HepG2 (cell line): Measurements from ENCODE around the gene PRRT2. TPM values are rescaled to one million over a fixed set of nuclear protein-coding genes. Genes with fewer than 3 reads are reported as not detected.

Source experiments
- E2F2 ChIP-seq: sonication (generic); formaldehyde crosslinking; IDR thresholded peaks from 2 replicates; pipeline ENCODE4 v1.4.0; 2020; ENCODE audit warnings: missing genetic modification reagents, borderline replicate concordance
- EEA1 ChIP-seq: sonication (generic); formaldehyde crosslinking; IDR thresholded peaks from 2 replicates; pipeline ENCODE4 v1.5.1; 2020; ENCODE audit warnings: mild to moderate bottlenecking, missing genetic modification reagents, borderline replicate concordance
- FIP1L1 ChIP-seq: fragments of 200-400 bp; formaldehyde crosslinking; IDR thresholded peaks from 2 replicates; pipeline ENCODE4 v1.6.1; 2018; ENCODE audit warnings: low read depth, mild to moderate bottlenecking, low read length, moderate library complexity, borderline replicate concordance; ENCODE audit not compliant: insufficient read depth
- JUN ChIP-seq: sonication (generic); formaldehyde crosslinking; IDR thresholded peaks from 2 replicates; pipeline ENCODE4 v1.4.0; 2020; ENCODE audit warnings: mild to moderate bottlenecking, missing genetic modification reagents
- MTF2 ChIP-seq: sonication (generic); formaldehyde crosslinking; IDR thresholded peaks from 2 replicates; pipeline ENCODE4 v1.5.0; 2020; ENCODE audit warnings: missing genetic modification reagents, borderline replicate concordance
- PAXIP1 ChIP-seq: sonication (generic); formaldehyde crosslinking; conservative IDR thresholded peaks from 2 replicates; pipeline ENCODE4 v1.4.0; 2020; ENCODE audit warnings: mild to moderate bottlenecking, missing genetic modification reagents, moderate library complexity
- PBX2 ChIP-seq: IDR thresholded peaks from 2 replicates; pipeline ENCODE4 v1.6.1; 2016; ENCODE audit warnings: control low read depth
- PCBP1 ChIP-seq: fragments of 200-400 bp; formaldehyde crosslinking; IDR thresholded peaks from 2 replicates; pipeline ENCODE4 v1.6.1; 2017; ENCODE audit warnings: mild to moderate bottlenecking, low read depth, low read length, borderline replicate concordance
- SMARCC2 ChIP-seq: fragments of 450-650 bp; IDR thresholded peaks from 2 replicates; pipeline ENCODE4 v1.6.1; 2017; ENCODE audit warnings: antibody characterized with exemption, mild to moderate bottlenecking
- TBL1XR1 ChIP-seq: fragments of 150-350 bp; IDR thresholded peaks from 2 replicates; pipeline ENCODE4 v1.6.1; 2014; ENCODE audit warnings: borderline replicate concordance, low read length; ENCODE audit not compliant: partially characterized antibody
- TFDP1 ChIP-seq: IDR thresholded peaks from 2 replicates; pipeline ENCODE4 v1.6.1; 2016; ENCODE audit warnings: missing compliant biosample characterization, missing genetic modification reagents, borderline replicate concordance
- TRIM22 ChIP-seq: fragments of 450-650 bp; IDR thresholded peaks from 2 replicates; pipeline ENCODE4 v1.6.1; 2017
- U2AF1 ChIP-seq: fragments of 200-400 bp; formaldehyde crosslinking; optimal IDR thresholded peaks from 2 replicates; pipeline ENCODE3; 2017; ENCODE audit warnings: mild to moderate bottlenecking, low read depth, low read length
- ZBTB7B ChIP-seq: sonication (generic); formaldehyde crosslinking; IDR thresholded peaks from 2 replicates; pipeline ENCODE4 v1.4.0; 2020; ENCODE audit warnings: missing genetic modification reagents
- ZBTB8A ChIP-seq: sonication (generic); formaldehyde crosslinking; IDR thresholded peaks from 2 replicates; pipeline ENCODE4 v1.4.0; 2020; ENCODE audit warnings: mild to moderate bottlenecking, low read depth, missing genetic modification reagents, borderline replicate concordance
- ZFP36L2 ChIP-seq: sonication (generic); formaldehyde crosslinking; IDR thresholded peaks from 2 replicates; pipeline ENCODE4 v1.4.0; 2020; ENCODE audit warnings: missing genetic modification reagents
- ZNF292 ChIP-seq: sonication (generic); formaldehyde crosslinking; IDR thresholded peaks from 2 replicates; pipeline ENCODE4 v1.8.1; 2022; ENCODE audit warnings: mild to moderate bottlenecking, low read depth, missing genetic modification reagents, borderline replicate concordance
- ZNF740 ChIP-seq: sonication (generic); formaldehyde crosslinking; IDR thresholded peaks from 2 replicates; pipeline ENCODE4 v1.4.0; 2020; ENCODE audit warnings: missing genetic modification reagents
- ZNF850 ChIP-seq: sonication (generic); formaldehyde crosslinking; conservative IDR thresholded peaks from 2 replicates; pipeline ENCODE4 v1.9.0; 2021; ENCODE audit warnings: mild to moderate bottlenecking, missing genetic modification reagents
- polyA plus RNA-seq, 8 experiments: library from polyadenylated mRNA; depleted of rRNA in 3 of 8; stranded (reverse) in 7 of 8; unstranded in 1 of 8; fragments of >200 nt; fragmentation: Illumina TruSeq in 4 of 8; extraction: Trizol in 4 of 8; gene quantifications; 2 replicates each; pipeline versions ENCODE4 v1.2.1 to v1.2.3, GENCODE V29; 2011 to 2016; ENCODE audit warnings: low read depth in 4 of 8, missing spikeins in 1 of 8, mixed read lengths in 1 of 8; ENCODE audit not compliant: insufficient read depth in 1 of 8
- total RNA-seq, 5 experiments: library from RNA; depleted of rRNA; stranded (reverse); fragments of >200 nt; fragmentation: Illumina TruSeq; extraction: Trizol; gene quantifications; 2 replicates each; pipeline ENCODE4 v1.2.3, GENCODE V29; 2016; ENCODE audit warnings: low read depth in 1 of 5

The PRRT2 gene
- total and polyA plus RNA-seq, 2 of the 13 experiments (the other 11 are each of a cell fraction or from before 2014, with no cell fraction given): 0.51 to 1.1 TPM

- TF ChIP-seq PAXIP1 (CRISPR knock-in tag) (no peak), ZNF850 (no peak), E2F2 (CRISPR knock-in tag) (0 out of 2 replicates have a peak, but pooled peaks have one; percentile 62), ZNF740 (CRISPR knock-in tag) (no peak), TBL1XR1 (no peak), ZFP36L2 (CRISPR knock-in tag) (no peak), ZBTB7B (CRISPR knock-in tag) (no peak), PBX2 (CRISPR knock-in tag) (no peak), U2AF1 (no peak), PCBP1 (peak; percentile 67; the same call in 1 of the 2 replicates), EEA1 (CRISPR knock-in tag) (peak; percentile 11; the same call in 1 of the 2 replicates), TRIM22 (no peak), JUN (no peak), ZNF292 (peak; percentile 15; the same call in 1 of the 2 replicates), MTF2 (CRISPR knock-in tag) (peak; percentile 87), FIP1L1 (no peak), SMARCC2 (no peak), TFDP1 (no peak), ZBTB8A (CRISPR knock-in tag) (no peak)
Measured at GRCh38 chr16:29804455-29805231, 7.3 kb upstream of the PRRT2 start (continued).
